H1 (cell line): ENCODE results near the gene NDUFAB1. TPM values are rescaled to one million over a fixed set of nuclear protein-coding genes. Genes with fewer than 3 reads are reported as not detected.

ENCODE experiments used
- CTCF ChIA-PET: fragments of 300-600 bp; sonication (Branson Sonifier 250); formaldehyde crosslinking; loops from one replicate; lab custom pipeline; 2021; ENCODE audit not compliant: partially characterized antibody; lab: Charles Lee
- POLR2A ChIA-PET: fragments of 300-600 bp; sonication (Branson Sonifier 250); formaldehyde crosslinking; loops from one replicate; lab custom pipeline; 2021; ENCODE audit warnings: inconsistent platforms; ENCODE audit not compliant: partially characterized antibody; lab: Charles Lee
- DNase-seq, 2 experiments: peaks; one replicate each; pipeline versions ENCODE4 v3.0.0 to v3.0.0-alpha.2; 2010 to 2022; ENCODE audit warnings: low spot score in 2 of 2, low read depth in 1 of 2, mixed read lengths in 1 of 2
- FAIRE-seq: peaks from 2 replicates; lab custom pipeline; 2011; peaks lifted over from hg19 to GRCh38; lab: Jason Lieb, UNC
- H2AFZ ChIP-seq: 2 replicates; pipeline ENCODE4 v1.8.1; 2012; ENCODE audit warnings: low read length, inconsistent platforms
- H2AK5ac ChIP-seq: 2 replicates; pipeline ENCODE4 v1.6.1; 2013; ENCODE audit warnings: low read depth, low read length
- H2BK120ac ChIP-seq: replicated peaks from 2 replicates; pipeline ENCODE3; 2013; ENCODE audit warnings: low read depth, low read length, inconsistent platforms
- H2BK12ac ChIP-seq: 2 replicates; pipeline ENCODE4 v1.6.1; 2013; ENCODE audit warnings: low read depth, low read length
- H2BK15ac ChIP-seq: 2 replicates; pipeline ENCODE4 v1.6.1; 2013; ENCODE audit warnings: low read length
- H2BK20ac ChIP-seq: 2 replicates; pipeline ENCODE4 v1.6.1; 2013; ENCODE audit warnings: low read length
- H2BK5ac ChIP-seq: 2 replicates; pipeline ENCODE4 v1.6.1; 2013; ENCODE audit warnings: low read depth, low read length
- H3K14ac ChIP-seq: 2 replicates; pipeline ENCODE4 v1.6.1; 2013; ENCODE audit warnings: inconsistent platforms; ENCODE audit not compliant: insufficient read length
- H3K18ac ChIP-seq: 2 replicates; pipeline ENCODE4 v1.6.1; 2013; ENCODE audit warnings: low read length; ENCODE audit errors: extremely low read depth
- H3K23ac ChIP-seq: 2 replicates; pipeline ENCODE4 v1.6.1; 2013; ENCODE audit warnings: inconsistent platforms; ENCODE audit not compliant: insufficient read length
- H3K23me2 ChIP-seq: 2 replicates; pipeline ENCODE4 v1.6.1; 2013; ENCODE audit warnings: low read depth, low read length
- H3K27ac ChIP-seq: 2 replicates; pipeline ENCODE4 v1.6.1; 2011; ENCODE audit warnings: low read depth, low read length, inconsistent platforms
- H3K27me3 ChIP-seq, 4 experiments: replicated peaks in 1 of 4; 1 replicate in 1 of 4; 2 replicates in 3 of 4; pipeline versions ENCODE4 v1.6.1 to v1.8.1; 2011 to 2013; ENCODE audit warnings: low read length in 3 of 4, mild to moderate bottlenecking in 3 of 4, inconsistent platforms in 2 of 4, mixed read lengths in 2 of 4, moderate library complexity in 1 of 4; ENCODE audit not compliant: control insufficient read depth in 3 of 4, insufficient read depth in 3 of 4; ENCODE audit errors: extremely low read depth in 1 of 4
- H3K36me3 ChIP-seq, 4 experiments: 2 replicates each; pipeline versions ENCODE4 v1.6.1 to v1.8.1; 2011 to 2013; ENCODE audit warnings: mild to moderate bottlenecking in 4 of 4, low read length in 3 of 4, moderate library complexity in 2 of 4, control low read depth in 1 of 4, inconsistent platforms in 1 of 4; ENCODE audit not compliant: insufficient read depth in 4 of 4, control insufficient read depth in 2 of 4
- H3K4ac ChIP-seq: replicated peaks from 2 replicates; pipeline ENCODE3; 2013; ENCODE audit warnings: low read length, low read depth, mixed read lengths, inconsistent platforms; ENCODE audit not compliant: insufficient read length
- H3K4me1 ChIP-seq, 4 experiments: replicated peaks in 1 of 4; 1 replicate in 1 of 4; 2 replicates in 3 of 4; pipeline versions ENCODE4 v1.6.1 to v1.8.1; 2011 to 2013; ENCODE audit warnings: low read length in 3 of 4, inconsistent platforms in 2 of 4, mixed read lengths in 1 of 4; ENCODE audit not compliant: insufficient read depth in 4 of 4, control insufficient read depth in 3 of 4
- H3K4me2 ChIP-seq, 2 experiments: 2 replicates each; pipeline versions ENCODE4 v1.6.1 to v1.8.1; 2011 to 2013; ENCODE audit warnings: low read depth in 2 of 2, low read length in 2 of 2, control low read depth in 1 of 2, inconsistent platforms in 1 of 2, mild to moderate bottlenecking in 1 of 2; ENCODE audit not compliant: insufficient read depth in 1 of 2
- H3K4me3 ChIP-seq, 4 experiments: fragments of 200-600, 300-600 bp in 1 of 4; sonication (generic), shearing (Covaris generic), sonication (Bioruptor Twin) in 1 of 4; 2 replicates each; pipeline versions ENCODE4 v1.5.1 to v1.8.1; 2011 to 2016; ENCODE audit warnings: low read length in 4 of 4, low read depth in 3 of 4, control low read depth in 2 of 4, inconsistent platforms in 2 of 4, mild to moderate bottlenecking in 2 of 4, mixed read lengths in 1 of 4, moderate library complexity in 1 of 4; ENCODE audit not compliant: insufficient read depth in 2 of 4; ENCODE audit errors: extremely low read depth in 1 of 4
- H3K56ac ChIP-seq: replicated peaks from 2 replicates; pipeline ENCODE3; 2013; ENCODE audit warnings: low read depth, mild to moderate bottlenecking, mixed read lengths, low read length, inconsistent platforms; ENCODE audit not compliant: insufficient read length
- H3K79me1 ChIP-seq: 2 replicates; pipeline ENCODE4 v1.6.1; 2013; ENCODE audit warnings: low read depth, low read length, control low read depth
- H3K79me2 ChIP-seq, 2 experiments: 2 replicates each; pipeline versions ENCODE4 v1.6.1 to v1.8.1; 2012 to 2013; ENCODE audit warnings: low read length in 2 of 2, mild to moderate bottlenecking in 2 of 2, inconsistent platforms in 1 of 2; ENCODE audit not compliant: insufficient read depth in 2 of 2, control insufficient read depth in 1 of 2
- H3K9ac ChIP-seq, 4 experiments: replicated peaks in 1 of 4; 1 replicate in 1 of 4; 2 replicates in 3 of 4; pipeline versions ENCODE4 v1.6.1 to v1.8.1; 2011 to 2013; ENCODE audit warnings: low read depth in 3 of 4, low read length in 3 of 4, control low read depth in 2 of 4, mild to moderate bottlenecking in 2 of 4, moderate library complexity in 2 of 4, inconsistent platforms in 1 of 4; ENCODE audit errors: extremely low read depth in 1 of 4
- H3K9me3 ChIP-seq, 2 experiments: 2 replicates each; pipeline versions ENCODE4 v1.6.1 to v1.8.1; 2012 to 2013; ENCODE audit warnings: mild to moderate bottlenecking in 2 of 2, moderate library complexity in 2 of 2, control low read depth in 1 of 2, inconsistent platforms in 1 of 2, low read depth in 1 of 2, low read length in 1 of 2, mixed read lengths in 1 of 2; ENCODE audit not compliant: insufficient read depth in 2 of 2
- H4K20me1 ChIP-seq, 2 experiments: replicated peaks in 1 of 2; 2 replicates each; pipeline versions ENCODE3 to v1.8.1; 2011 to 2013; ENCODE audit warnings: inconsistent platforms in 2 of 2, low read length in 2 of 2, mild to moderate bottlenecking in 1 of 2; ENCODE audit not compliant: insufficient read depth in 2 of 2, control insufficient read depth in 1 of 2
- H4K5ac ChIP-seq: 2 replicates; pipeline ENCODE4 v1.6.1; 2013; ENCODE audit warnings: low read length, low read depth, mixed read lengths, inconsistent platforms; ENCODE audit not compliant: insufficient read length
- H4K8ac ChIP-seq: 2 replicates; pipeline ENCODE4 v1.8.0; 2013; ENCODE audit warnings: mild to moderate bottlenecking, moderate library complexity, low read length, inconsistent platforms; ENCODE audit not compliant: insufficient read depth; ENCODE audit errors: extremely low read depth
- H4K91ac ChIP-seq: replicated peaks from 2 replicates; pipeline ENCODE3; 2013; ENCODE audit warnings: low read length, mixed read lengths, inconsistent platforms; ENCODE audit not compliant: insufficient read length
- BACH1 ChIP-seq: IDR thresholded peaks from 2 replicates; pipeline ENCODE4 v1.6.1; 2012; ENCODE audit warnings: low read length, improper control_type of control experiment
- BRCA1 ChIP-seq: IDR thresholded peaks from 2 replicates; pipeline ENCODE4 v1.6.1; 2012; ENCODE audit warnings: low read depth, low read length, improper control_type of control experiment
- EGR1 ChIP-seq: IDR thresholded peaks from 2 replicates; pipeline ENCODE4 v1.6.1; 2011; ENCODE audit warnings: low read depth, low read length, borderline replicate concordance
- HDAC2 ChIP-seq, 2 experiments: fragments of 300-600 bp in 1 of 2; sonication (generic) in 1 of 2; IDR thresholded peaks; 2 replicates each; pipeline ENCODE4 v1.6.1; 2011 to 2012; ENCODE audit warnings: low read depth in 2 of 2, low read length in 2 of 2, mild to moderate bottlenecking in 2 of 2, moderate library complexity in 2 of 2, borderline replicate concordance in 1 of 2, inconsistent platforms in 1 of 2
- JUN ChIP-seq: IDR thresholded peaks from 2 replicates; pipeline ENCODE4 v1.6.1; 2011; ENCODE audit warnings: low read depth, mild to moderate bottlenecking, improper control_type of control experiment, low read length
- POU5F1 ChIP-seq: IDR thresholded peaks from 2 replicates; pipeline ENCODE4 v1.6.1; 2011; ENCODE audit warnings: low read depth, mild to moderate bottlenecking, low read length, moderate library complexity
- RAD21 ChIP-seq, 2 experiments: IDR thresholded peaks in 1 of 2; conservative IDR thresholded peaks in 1 of 2; 2 replicates each; pipeline ENCODE4 v1.6.1; 2011; ENCODE audit warnings: low read depth in 2 of 2, low read length in 2 of 2, improper control_type of control experiment in 1 of 2, inconsistent platforms in 1 of 2, mild to moderate bottlenecking in 1 of 2, moderate library complexity in 1 of 2
- RBBP5 ChIP-seq: IDR thresholded peaks from 2 replicates; pipeline ENCODE4 v1.7.1; 2012; ENCODE audit warnings: low read depth, mild to moderate bottlenecking, inconsistent platforms, low read length, moderate library complexity, borderline replicate concordance
- SAP30 ChIP-seq: fragments of 300-600 bp; sonication (generic); IDR thresholded peaks from 2 replicates; pipeline ENCODE4 v1.7.1; 2012; ENCODE audit warnings: low read length, moderate library complexity, mild to moderate bottlenecking, inconsistent platforms; ENCODE audit not compliant: insufficient read depth, insufficient replicate concordance
- SIRT6 ChIP-seq: IDR thresholded peaks from one replicate; pipeline ENCODE4 v1.7.1; 2012; ENCODE audit warnings: low read length, inconsistent platforms
- TEAD4 ChIP-seq: IDR thresholded peaks from 2 replicates; pipeline ENCODE4 v1.6.1; 2012; ENCODE audit warnings: low read depth, low read length, inconsistent platforms, mixed read lengths
- USF2 ChIP-seq: IDR thresholded peaks from 2 replicates; pipeline ENCODE4 v1.6.1; 2011; ENCODE audit warnings: low read length, improper control_type of control experiment
- YY1 ChIP-seq: IDR thresholded peaks from 2 replicates; pipeline ENCODE4 v1.6.1; 2011; ENCODE audit warnings: low read depth, mild to moderate bottlenecking, low read length
- WGBS, 2 experiments: shearing (Covaris generic) in 1 of 2; methylation state at CpG; one replicate each; pipeline versions ENCODE4 v1.1.6 to v1.1.7; 2013 to 2015; ENCODE audit warnings: low lambda C conversion rate in 2 of 2, mixed read lengths in 2 of 2, inconsistent platforms in 1 of 2, low coverage in 1 of 2, missing lambda C conversion rate in 1 of 2; ENCODE audit not compliant: insufficient replicate concordance in 2 of 2, insufficient coverage in 1 of 2, insufficient read length in 1 of 2; ENCODE audit errors: extremely low coverage in 1 of 2, missing lambda C conversion rate in 1 of 2; 5-methylcytosine and 5-hydroxymethylcytosine counted together
- polyA plus RNA-seq, 7 experiments: library from polyadenylated mRNA; depleted of rRNA in 3 of 7; stranded (reverse) in 5 of 7; unstranded in 2 of 7; fragments of >200 nt in 5 of 7; fragments of 200-250 nt in 2 of 7; gene quantifications; 1 replicate in 5 of 7; 2 replicates in 1 of 7; 4 replicates in 1 of 7; pipeline versions ENCODE4 v1.2.1 to v1.2.3, GENCODE V29; 2011 to 2013; ENCODE audit warnings: missing spikeins in 2 of 7, mixed read lengths in 2 of 7
- total RNA-seq: library from RNA; stranded (reverse); fragmentation: NEBNext Ultra II Directional; extraction: Animal tissue kit (Norgen Biotek cat#: 25700); gene quantifications from 2 replicates; pipeline ENCODE4 v1.2.1, GENCODE V29; 2021

Gene NDUFAB1
- total and polyA plus RNA-seq, 2 of the 8 experiments (the other 6 are each of a cell fraction or from before 2014, with no cell fraction given) = 135 to 294 TPM

GRCh38 chr16:23532448-23532847, 63.7 kb downstream of the NDUFAB1 start:
- WGBS, 2 experiments = 90% methylated on average over 1 of the region's 1 CpG; no CpG with 5 or more reads in 1 of the 2 experiments
- Histone ChIP-seq H3K23ac (no peak overlapping the region), H3K9ac (no peak overlapping the region), H2BK20ac (no peak overlapping the region), H3K56ac (no peak overlapping the region), H3K4me3 (no peak overlapping the region), H4K20me1 (peaks cover 0 to 6% of the 10 kb centered on the region in 2 experiments), H2AFZ (no peak overlapping the region), H3K4me2 (no peak overlapping the region), H3K14ac (no peak overlapping the region), H3K27me3 (no peaks in the 10 kb centered on the region), H2BK5ac (no peak overlapping the region), H2BK12ac (no peak overlapping the region), H3K23me2 (no peaks in the 10 kb centered on the region), H2BK120ac (no peak overlapping the region), H3K4ac (no peak overlapping the region), H4K5ac (no peak overlapping the region), H3K4me1 (no peaks in the 10 kb centered on the region), H3K36me3 (peaks cover 19 to 72% (median 55%) of the 10 kb centered on the region in 4 experiments), H4K91ac (no peak overlapping the region), H2BK15ac (no peak overlapping the region), H3K9me3 (no peaks in the 10 kb centered on the region), H3K27ac (no peak overlapping the region), H3K79me1 (no peaks in the 10 kb centered on the region), H3K79me2 (no peaks in the 10 kb centered on the region), H3K18ac (no peak overlapping the region), H4K8ac (no peak overlapping the region), H2AK5ac (no peak overlapping the region)
- FAIRE-seq (no peak), DNase-seq (no peak)
- POLR2A ChIA-PET = interaction anchor here (0.6 kb wide), 1 partner anchor 14 kb away, joined by 3 read pairs; no protein-coding TSS in a partner anchor
- CTCF ChIA-PET = interaction anchor here (0.7 kb wide), 1 partner anchor 12 kb away, joined by 3 read pairs; no protein-coding TSS in a partner anchor
- TF ChIP-seq SAP30 (no peak), TEAD4 (no peak), RBBP5 (no peak), HDAC2 (IDR thresholded peaks at IDR 0.05; ENCODE audit: borderline replicate concordance in 1 of 2, low read depth in 2 of 2, low read length in 2 of 2) (no peak), JUN (no peak), EGR1 (no peak), YY1 (no peak), POU5F1 (no peak), USF2 (no peak), SIRT6 (no peak), RAD21 (IDR thresholded peaks at IDR 0.05 in 1 of 2, conservative IDR thresholded peaks at IDR 0.05 in 1 of 2; ENCODE audit: low read depth in 2 of 2, low read length in 2 of 2) (no peak), BRCA1 (no peak), BACH1 (no peak)
